ENCODE measurements around the gene SPRYD3.
"Not testable (repeated sequence)": the region's sequence is repeated elsewhere in the genome, so short reads cannot be mapped to it uniquely, and the experiment has no call there.

SPRYD3 gene

GRCh38 chr12:53044896-53045695 lies 34.1 kb downstream of the SPRYD3 start:
- Mint-ChIP-seq H3K9me3 (no peaks in the 10 kb centered on the region), H3K27ac (peak overlapping the region; percentile 89), H3K4me3 (peak overlapping the region; percentile 87), H3K36me3 (peaks cover 39% of the 10 kb centered on the region), H3K4me1 (peaks cover 43% of the 10 kb centered on the region)
- ATAC-seq (no peak), DNase-seq (ENCODE audit: low spot score in 2 of 2) (no peak)

GRCh38 chr12:53044052-53044581 lies 35.1 kb downstream of the SPRYD3 start:
- Mint-ChIP-seq H3K4me3 (no peak overlapping the region), H3K36me3 (peaks cover 49% of the 10 kb centered on the region), H3K4me1 (peaks cover 40% of the 10 kb centered on the region), H3K27ac (peak overlapping the region; percentile 81), H3K9me3 (no peaks in the 10 kb centered on the region)
- ATAC-seq, result no peak
- no peak for DNase-seq (ENCODE audit: low spot score in 2 of 2)

- H3K27ac Mint-ChIP-seq, result peak overlapping the region; percentile 39
- peaks cover 27% of the 10 kb centered on the region for H3K4me1 Mint-ChIP-seq
- H3K4me3 Mint-ChIP-seq, result no peak overlapping the region
- H3K9me3 Mint-ChIP-seq, result no peaks in the 10 kb centered on the region
- H3K36me3 Mint-ChIP-seq, result peaks cover 60% of the 10 kb centered on the region
- DNase-seq (ENCODE audit: low spot score in 2 of 2), result no peak
- no peak for ATAC-seq
Observed at GRCh38 chr12:53042607-53043454, 36.4 kb downstream of the SPRYD3 start.

GRCh38 chr12:53039851-53040250 lies 39.3 kb downstream of the SPRYD3 start:
- Mint-ChIP-seq H3K9me3 (no peaks in the 10 kb centered on the region), H3K27ac (peak overlapping the region; percentile 73), H3K36me3 (peaks cover 79% of the 10 kb centered on the region), H3K4me1 (peaks cover 6% of the 10 kb centered on the region), H3K4me3 (no peak overlapping the region)
- ATAC-seq, result no peak
- DNase-seq (ENCODE audit: low spot score in 2 of 2), result no peak

GRCh38 chr12:53036802-53037201 lies 42.4 kb downstream of the SPRYD3 start:
- H3K4me1 Mint-ChIP-seq, result no peaks in the 10 kb centered on the region
- H3K4me3 Mint-ChIP-seq, result no peak overlapping the region
- ATAC-seq (no peak), DNase-seq (ENCODE audit: low spot score in 2 of 2) (no peak)
- no peak overlapping the region for H3K27ac Mint-ChIP-seq
- no peaks in the 10 kb centered on the region for H3K9me3 Mint-ChIP-seq
- peaks cover 100% of the 10 kb centered on the region for H3K36me3 Mint-ChIP-seq

GRCh38 chr12:53034459-53034858 lies 44.7 kb downstream of the SPRYD3 start:
- peaks cover 100% of the 10 kb centered on the region for H3K36me3 Mint-ChIP-seq
- H3K4me1 Mint-ChIP-seq, result peaks cover 6% of the 10 kb centered on the region
- DNase-seq (ENCODE audit: low spot score in 2 of 2), result no peak
- no peaks in the 10 kb centered on the region for H3K9me3 Mint-ChIP-seq
- H3K4me3 Mint-ChIP-seq, result no peak overlapping the region
- peak overlapping the region; percentile 72 for H3K27ac Mint-ChIP-seq
- no peak for ATAC-seq

- Mint-ChIP-seq H3K27ac (peak overlapping the region; percentile 72), H3K36me3 (peaks cover 100% of the 10 kb centered on the region)
- H3K9me3 Mint-ChIP-seq; H3K4me3 Mint-ChIP-seq; H3K4me1 Mint-ChIP-seq; DNase-seq (ENCODE audit: low spot score in 2 of 2); ATAC-seq: not testable (repeated sequence)
Observed at GRCh38 chr12:53033832-53034231, 45.4 kb downstream of the SPRYD3 start.

- Mint-ChIP-seq H3K9me3 (no peaks in the 10 kb centered on the region), H3K4me1 (peaks cover 6% of the 10 kb centered on the region), H3K4me3 (no peak overlapping the region), H3K27ac (no peak overlapping the region), H3K36me3 (peaks cover 100% of the 10 kb centered on the region)
- no peak for ATAC-seq
- DNase-seq (ENCODE audit: low spot score in 2 of 2), result no peak
Observed at GRCh38 chr12:53031616-53032015, 47.6 kb downstream of the SPRYD3 start.

GRCh38 chr12:53027014-53027413 lies 52.2 kb downstream of the SPRYD3 start:
- H3K4me1 Mint-ChIP-seq; H3K4me3 Mint-ChIP-seq; H3K27ac Mint-ChIP-seq; DNase-seq (ENCODE audit: low spot score in 2 of 2); H3K9me3 Mint-ChIP-seq; ATAC-seq: not testable (repeated sequence)
- H3K36me3 Mint-ChIP-seq, result peaks cover 100% of the 10 kb centered on the region

- no peak for ATAC-seq
Observed at GRCh38 chr12:53025250-53025649, 53.9 kb downstream of the SPRYD3 start.

GRCh38 chr12:53014709-53015108 lies 64.5 kb downstream of the SPRYD3 start:
- peak overlapping the region; percentile 4 for H3K4me3 Mint-ChIP-seq
- peak; percentile 79 for ATAC-seq
- no peaks in the 10 kb centered on the region for H3K9me3 Mint-ChIP-seq
- peaks cover 32% of the 10 kb centered on the region for H3K4me1 Mint-ChIP-seq
- peak overlapping the region; percentile 83 for H3K27ac Mint-ChIP-seq
- no peak for DNase-seq (ENCODE audit: low spot score in 2 of 2)
- H3K36me3 Mint-ChIP-seq, result peaks cover 100% of the 10 kb centered on the region

More at GRCh38 chr12:53025250-53025649, 53.9 kb downstream of the SPRYD3 start:
- H3K9me3 Mint-ChIP-seq, result no peaks in the 10 kb centered on the region
- DNase-seq (ENCODE audit: low spot score in 2 of 2), result no peak
- no peaks in the 10 kb centered on the region for H3K4me1 Mint-ChIP-seq
- peak overlapping the region; percentile 50 for H3K27ac Mint-ChIP-seq
- no peak overlapping the region for H3K4me3 Mint-ChIP-seq
- peaks cover 100% of the 10 kb centered on the region for H3K36me3 Mint-ChIP-seq
